OCI-LY1 (cell line): ENCODE measurements around the gene CCR9.

ENCODE experiments used
- H2AFZ ChIP-seq: fragments of 200-600 bp; sonication (generic), shearing (Covaris generic); 2 replicates; pipeline ENCODE4 v1.6.0; 2014; ENCODE audit warnings: antibody characterized with exemption, mild to moderate bottlenecking, low read length
- H3F3A ChIP-seq: fragments of 200-600 bp; sonication (generic), shearing (Covaris generic); 2 replicates; pipeline ENCODE4 v1.6.0; 2014; ENCODE audit warnings: mild to moderate bottlenecking, antibody characterized with exemption, low read length, moderate library complexity; ENCODE audit not compliant: insufficient read depth
- H3K27ac ChIP-seq: fragments of 200-600 bp; sonication (generic); 2 replicates; pipeline ENCODE4 v1.5.1; 2014; ENCODE audit warnings: low read length, mixed run types, mild to moderate bottlenecking, low read depth; ENCODE audit not compliant: poor library complexity, severe bottlenecking
- H3K27me3 ChIP-seq: fragments of 200-600 bp; sonication (generic); 2 replicates; pipeline ENCODE4 v1.6.0; 2014; ENCODE audit warnings: antibody characterized with exemption, mild to moderate bottlenecking, low read length, moderate library complexity; ENCODE audit not compliant: insufficient read depth
- H3K36me3 ChIP-seq: fragments of 200-600 bp; sonication (generic); 2 replicates; pipeline ENCODE4 v1.6.1; 2014; ENCODE audit warnings: mild to moderate bottlenecking, antibody characterized with exemption, low read length, moderate library complexity, mixed read lengths; ENCODE audit not compliant: insufficient read depth
- H3K4me1 ChIP-seq: fragments of 200-600 bp; sonication (generic); 2 replicates; pipeline ENCODE4 v1.5.1; 2014; ENCODE audit warnings: mild to moderate bottlenecking, low read length, moderate library complexity; ENCODE audit not compliant: insufficient read depth, severe bottlenecking
- H3K4me2 ChIP-seq: fragments of 200-600 bp; sonication (generic), shearing (Covaris generic); 2 replicates; pipeline ENCODE4 v1.6.1; 2014; ENCODE audit warnings: low read length
- H3K4me3 ChIP-seq: fragments of 200-600 bp; sonication (generic); 2 replicates; pipeline ENCODE4 v1.5.1; 2014; ENCODE audit warnings: low read length, low read depth, mild to moderate bottlenecking, mixed read lengths; ENCODE audit not compliant: poor library complexity, severe bottlenecking
- H3K79me2 ChIP-seq: fragments of 200-600 bp; shearing (Covaris generic); 2 replicates; pipeline ENCODE4 v1.6.1; 2016; ENCODE audit warnings: mixed run types, low read length, mixed read lengths; ENCODE audit not compliant: insufficient read depth
- H3K9ac ChIP-seq: fragments of 200-600 bp; sonication (generic), shearing (Covaris generic); 2 replicates; pipeline ENCODE4 v1.6.1; 2014; ENCODE audit warnings: mild to moderate bottlenecking, low read length, mixed read lengths
- H3K9me2 ChIP-seq: fragments of 200-600 bp; sonication (generic), shearing (Covaris generic); 2 replicates; pipeline ENCODE4 v1.6.1; 2014; ENCODE audit warnings: low read depth, mild to moderate bottlenecking, low read length, mixed read lengths
- H3K9me3 ChIP-seq: fragments of 200-600 bp; shearing (Covaris generic); 2 replicates; pipeline ENCODE4 v1.6.1; 2014; ENCODE audit warnings: low read length, mixed read lengths
- H4K20me1 ChIP-seq: fragments of 200-600 bp; sonication (generic), shearing (Covaris generic); 2 replicates; pipeline ENCODE4 v1.6.0; 2016; ENCODE audit warnings: mild to moderate bottlenecking, low read length; ENCODE audit not compliant: insufficient read depth
- EZH2 ChIP-seq: fragments of 200-600 bp; sonication (generic), shearing (Covaris generic); IDR thresholded peaks from 2 replicates; pipeline ENCODE4 v1.8.0; 2017; ENCODE audit warnings: borderline replicate concordance, mixed run types, mild to moderate bottlenecking, antibody characterized with exemption, low read length, moderate library complexity, mixed read lengths
- TF ChIP-seq, protein P1 (sequence below): fragments of 200-600 bp; sonication (generic), shearing (Covaris generic); IDR thresholded peaks from 2 replicates; pipeline ENCODE4 v1.5.1; 2017; ENCODE audit warnings: mild to moderate bottlenecking, antibody characterized with exemption, low read length, moderate library complexity, mixed read lengths

Gene CCR9

DNA sequence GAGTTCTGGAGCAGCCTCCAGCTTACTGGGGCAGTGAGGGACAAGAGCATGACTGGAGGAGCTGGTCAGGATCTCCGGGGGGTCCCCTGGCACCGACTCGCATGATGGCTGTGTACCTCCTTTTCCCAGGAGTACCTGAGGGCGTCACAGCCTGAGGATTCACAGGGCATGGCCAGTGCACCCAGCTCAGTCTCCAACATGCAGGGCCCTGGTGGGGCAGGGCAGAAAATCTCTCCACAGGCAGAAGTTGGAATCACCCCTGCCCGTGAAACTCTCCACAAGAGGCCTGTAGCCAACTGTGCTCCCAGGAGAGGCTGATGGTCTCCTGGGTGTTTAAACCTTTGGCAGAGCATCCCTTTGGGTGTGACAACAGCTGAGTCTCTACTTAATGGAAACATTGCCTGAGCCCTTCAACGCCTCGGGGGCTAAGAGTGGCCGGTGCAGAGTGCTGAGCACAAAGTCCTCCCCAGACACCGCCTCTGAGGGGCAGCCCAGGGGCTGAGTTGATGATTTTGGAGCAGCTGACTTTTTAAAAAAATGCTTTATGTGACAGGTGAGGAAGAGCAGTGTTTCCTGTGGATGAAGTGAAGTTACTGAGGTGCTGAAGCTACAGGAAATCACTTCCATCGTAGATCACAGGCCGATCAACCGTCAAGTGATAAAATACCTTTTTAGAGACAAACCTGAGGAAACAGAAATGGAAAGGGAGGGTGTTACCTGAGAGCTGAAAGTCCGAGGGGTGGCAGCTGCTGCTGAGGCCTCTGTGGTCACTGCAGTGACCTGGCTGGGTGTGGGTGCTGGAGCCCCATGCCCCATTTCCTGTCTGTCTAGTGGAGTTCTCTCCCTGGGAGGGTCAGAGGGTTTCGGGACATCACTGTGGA is 35.1 kb downstream of the CCR9 start:
- Histone ChIP-seq H3K4me1 (no peaks in the 10 kb centered on the region), H4K20me1 (no peaks in the 10 kb centered on the region), H3K79me2 (no peaks in the 10 kb centered on the region), H3K9me3 (no peaks in the 10 kb centered on the region), H3K9ac (no peak overlapping the region), H3F3A (no peaks in the 10 kb centered on the region), H3K4me2 (no peak overlapping the region), H3K4me3 (no peak overlapping the region), H3K36me3 (peaks cover 29% of the 10 kb centered on the region; the same call in 1 of the 2 replicates), H3K27ac (no peak overlapping the region), H3K9me2 (no peaks in the 10 kb centered on the region), H2AFZ (no peak overlapping the region), H3K27me3 (no peaks in the 10 kb centered on the region)
- TF ChIP-seq, protein P1, sequence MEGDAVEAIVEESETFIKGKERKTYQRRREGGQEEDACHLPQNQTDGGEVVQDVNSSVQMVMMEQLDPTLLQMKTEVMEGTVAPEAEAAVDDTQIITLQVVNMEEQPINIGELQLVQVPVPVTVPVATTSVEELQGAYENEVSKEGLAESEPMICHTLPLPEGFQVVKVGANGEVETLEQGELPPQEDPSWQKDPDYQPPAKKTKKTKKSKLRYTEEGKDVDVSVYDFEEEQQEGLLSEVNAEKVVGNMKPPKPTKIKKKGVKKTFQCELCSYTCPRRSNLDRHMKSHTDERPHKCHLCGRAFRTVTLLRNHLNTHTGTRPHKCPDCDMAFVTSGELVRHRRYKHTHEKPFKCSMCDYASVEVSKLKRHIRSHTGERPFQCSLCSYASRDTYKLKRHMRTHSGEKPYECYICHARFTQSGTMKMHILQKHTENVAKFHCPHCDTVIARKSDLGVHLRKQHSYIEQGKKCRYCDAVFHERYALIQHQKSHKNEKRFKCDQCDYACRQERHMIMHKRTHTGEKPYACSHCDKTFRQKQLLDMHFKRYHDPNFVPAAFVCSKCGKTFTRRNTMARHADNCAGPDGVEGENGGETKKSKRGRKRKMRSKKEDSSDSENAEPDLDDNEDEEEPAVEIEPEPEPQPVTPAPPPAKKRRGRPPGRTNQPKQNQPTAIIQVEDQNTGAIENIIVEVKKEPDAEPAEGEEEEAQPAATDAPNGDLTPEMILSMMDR: no peak
- TF ChIP-seq EZH2: no peak

DNA sequence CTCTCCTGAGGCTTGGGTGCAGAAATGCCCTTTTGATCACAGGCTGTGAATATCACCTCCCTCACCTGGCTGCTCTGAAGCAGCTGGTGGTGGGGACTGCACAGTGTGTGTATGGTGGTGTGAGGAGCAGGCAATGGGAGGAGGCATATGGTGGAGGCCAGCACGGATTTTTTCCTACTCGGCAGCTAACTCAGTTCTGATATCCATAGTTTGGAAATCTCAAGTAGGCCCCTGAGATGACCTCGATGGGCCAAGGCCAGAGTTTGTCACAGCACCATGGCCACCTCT is 35.6 kb downstream of the CCR9 start:
- no peak for TF ChIP-seq EZH2
- TF ChIP-seq, protein P1: no peak
- Histone ChIP-seq H3K4me1 (no peaks in the 10 kb centered on the region), H4K20me1 (no peaks in the 10 kb centered on the region), H3K9me3 (no peaks in the 10 kb centered on the region), H3K4me2 (no peak overlapping the region), H3K36me3 (peaks cover 31% of the 10 kb centered on the region; the same call in 1 of the 2 replicates), H3K9ac (no peak overlapping the region), H3F3A (no peaks in the 10 kb centered on the region), H3K79me2 (no peaks in the 10 kb centered on the region), H3K27me3 (no peaks in the 10 kb centered on the region), H3K27ac (no peak overlapping the region), H3K4me3 (no peak overlapping the region), H3K9me2 (no peaks in the 10 kb centered on the region), H2AFZ (no peak overlapping the region)

DNA sequence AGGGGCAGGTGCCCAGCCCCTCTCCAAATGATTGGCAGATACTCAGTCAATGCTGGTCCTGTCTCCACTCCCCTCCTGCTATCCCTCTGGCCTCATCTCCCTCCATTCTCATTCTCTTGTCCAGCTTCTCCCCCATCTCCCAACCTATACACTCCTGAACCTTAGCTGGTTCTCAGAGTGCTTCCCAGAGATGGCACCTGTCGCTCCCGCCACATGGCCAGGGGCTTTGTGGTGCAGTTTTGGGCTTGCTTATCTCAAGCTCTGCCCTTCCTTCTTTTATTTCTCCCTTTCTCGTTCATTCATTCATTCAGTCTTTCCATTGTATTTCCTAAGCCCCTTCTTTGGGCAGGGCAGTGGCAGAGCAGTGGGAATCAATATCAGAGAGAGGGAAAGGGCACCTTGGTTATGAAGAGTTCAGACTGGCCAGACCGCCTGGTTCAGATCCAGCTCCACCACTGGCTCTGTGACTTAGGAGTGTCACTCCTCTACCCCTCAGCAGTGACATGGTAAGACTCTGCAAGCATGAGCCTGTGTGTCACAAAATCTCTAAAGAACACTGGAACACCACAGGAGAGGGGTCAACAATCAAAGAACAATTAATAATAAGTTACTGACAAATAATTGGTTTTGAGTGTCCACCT is 36.7 kb downstream of the CCR9 start:
- no peaks in the 10 kb centered on the region for H3K79me2 ChIP-seq

More for the DNA sequence above, 36.7 kb downstream of the CCR9 start:
- H3K4me2 ChIP-seq: no peak overlapping the region
- no peak overlapping the region for H3K9ac ChIP-seq
- H3K27ac ChIP-seq: no peak overlapping the region
- H3K4me3 ChIP-seq: no peak overlapping the region
- no peaks in the 10 kb centered on the region for H3K4me1 ChIP-seq
- no peaks in the 10 kb centered on the region for H3F3A ChIP-seq
- H3K27me3 ChIP-seq: no peaks in the 10 kb centered on the region
- H3K9me2 ChIP-seq: no peaks in the 10 kb centered on the region
- no peak overlapping the region for H2AFZ ChIP-seq
- H3K36me3 ChIP-seq: peaks cover 41% of the 10 kb centered on the region; the same call in 1 of the 2 replicates
- no peaks in the 10 kb centered on the region for H4K20me1 ChIP-seq
- TF ChIP-seq, protein P1: no peak
- no peak for TF ChIP-seq EZH2
- H3K9me3 ChIP-seq: no peaks in the 10 kb centered on the region
